ENCODE data around the gene RBX1.

Gene RBX1

GRCh38 chr22:40975366-40975765 lies 24.2 kb downstream of the RBX1 start:
- POLR2A ChIA-PET = interaction anchor here (1.0 kb wide), 1 partner anchor 8 kb away, joined by 3 read pairs; no protein-coding TSS in a partner anchor
- CTCF ChIA-PET = no interaction called here
- no peak for DNase-seq (ENCODE audit: extremely low spot score)

GRCh38 chr22:40976866-40977700 lies 25.9 kb downstream of the RBX1 start:
- POLR2A ChIA-PET = no interaction called here
- CTCF ChIA-PET = no interaction called here

More at GRCh38 chr22:40975366-40975765, 24.2 kb downstream of the RBX1 start:
- TF ChIP-seq NFRKB (IDR thresholded peaks at IDR 0.05) (no peak), ARNT (IDR thresholded peaks at IDR 0.05) (no peak), HDGF (IDR thresholded peaks at IDR 0.05; ENCODE audit: borderline replicate concordance) (no peak), BHLHE40 (IDR thresholded peaks at IDR 0.05; ENCODE audit: borderline replicate concordance) (no peak), ZNF384 (IDR thresholded peaks at IDR 0.05) (no peak), SUZ12 (IDR thresholded peaks at IDR 0.05) (no peak)

GRCh38 chr22:40979198-40979597 lies 28.0 kb downstream of the RBX1 start:
- ChIA-PET CTCF (no interaction called here), POLR2A (interaction anchor here (1.4 kb wide), 1 partner anchor 27 kb away, joined by 5 read pairs; no protein-coding TSS in a partner anchor)
- no peak for DNase-seq (ENCODE audit: extremely low spot score)
- no peak for TF ChIP-seq SP1 (IDR thresholded peaks at IDR 0.05)
- TF ChIP-seq LEF1 (IDR thresholded peaks at IDR 0.05; ENCODE audit: borderline replicate concordance) = no peak

More at GRCh38 chr22:40976866-40977700, 25.9 kb downstream of the RBX1 start:
- TF ChIP-seq CTBP1 (IDR thresholded peaks at IDR 0.05; ENCODE audit: borderline replicate concordance) (no peak), FOXA1 (IDR thresholded peaks at IDR 0.05) (no peak), PKNOX1 (IDR thresholded peaks at IDR 0.05) (no peak), L3MBTL2 (conservative IDR thresholded peaks at IDR 0.05) (no peak), FOXK2 (IDR thresholded peaks at IDR 0.05) (no peak), SP1 (IDR thresholded peaks at IDR 0.05) (no peak), ZNF384 (IDR thresholded peaks at IDR 0.05) (no peak), ELF4 (IDR thresholded peaks at IDR 0.05) (no peak), NFRKB (IDR thresholded peaks at IDR 0.05) (no peak), BHLHE40 (IDR thresholded peaks at IDR 0.05; ENCODE audit: borderline replicate concordance) (no peak), LEF1 (IDR thresholded peaks at IDR 0.05; ENCODE audit: borderline replicate concordance) (no peak), ARNT (IDR thresholded peaks at IDR 0.05) (no peak), TARDBP (IDR thresholded peaks at IDR 0.05) (no peak), HDGF (IDR thresholded peaks at IDR 0.05; ENCODE audit: borderline replicate concordance) (no peak), FOXM1 (IDR thresholded peaks at IDR 0.05; ENCODE audit: borderline replicate concordance) (no peak), SUZ12 (IDR thresholded peaks at IDR 0.05) (no peak)
- DNase-seq (ENCODE audit: extremely low spot score) = no peak

GRCh38 chr22:40979871-40980270 lies 28.7 kb downstream of the RBX1 start:
- TF ChIP-seq NFRKB (IDR thresholded peaks at IDR 0.05) = no peak
- no peak for TF ChIP-seq FOXK2 (IDR thresholded peaks at IDR 0.05)
- POLR2A ChIA-PET = interaction anchor here (1.4 kb wide), 1 partner anchor 28 kb away, joined by 5 read pairs; no protein-coding TSS in a partner anchor
- CTCF ChIA-PET = no interaction called here
- DNase-seq (ENCODE audit: extremely low spot score) = no peak

GRCh38 chr22:40982482-40983385 lies 31.6 kb downstream of the RBX1 start:
- TF ChIP-seq HDGF (IDR thresholded peaks at IDR 0.05; ENCODE audit: borderline replicate concordance) (no peak), LEF1 (IDR thresholded peaks at IDR 0.05; ENCODE audit: borderline replicate concordance) (no peak), FOXM1 (IDR thresholded peaks at IDR 0.05; ENCODE audit: borderline replicate concordance) (no peak), ARNT (IDR thresholded peaks at IDR 0.05) (no peak), L3MBTL2 (conservative IDR thresholded peaks at IDR 0.05) (no peak), BHLHE40 (IDR thresholded peaks at IDR 0.05; ENCODE audit: borderline replicate concordance) (no peak), FOXK2 (IDR thresholded peaks at IDR 0.05) (no peak), FOXA1 (IDR thresholded peaks at IDR 0.05) (no peak), ELF4 (IDR thresholded peaks at IDR 0.05) (no peak), PKNOX1 (IDR thresholded peaks at IDR 0.05) (no peak), TARDBP (IDR thresholded peaks at IDR 0.05) (no peak), ZNF384 (IDR thresholded peaks at IDR 0.05) (no peak), NFRKB (IDR thresholded peaks at IDR 0.05) (no peak), SP1 (IDR thresholded peaks at IDR 0.05) (no peak), CTBP1 (IDR thresholded peaks at IDR 0.05; ENCODE audit: borderline replicate concordance) (no peak), SUZ12 (IDR thresholded peaks at IDR 0.05) (no peak)
- ChIA-PET POLR2A (interaction anchor here (0.7 to 0.9 kb wide), 2 partner anchors 31 to 40 kb away, joined by 3 read pairs; no protein-coding TSS in a partner anchor), CTCF (no interaction called here)
- DNase-seq (ENCODE audit: extremely low spot score) = no peak

- ChIA-PET CTCF (no interaction called here), POLR2A (no interaction called here)
- TF ChIP-seq L3MBTL2 (conservative IDR thresholded peaks at IDR 0.05) = no peak
- no peak for TF ChIP-seq FOXA1 (IDR thresholded peaks at IDR 0.05)
- no peak for TF ChIP-seq PKNOX1 (IDR thresholded peaks at IDR 0.05)
- TF ChIP-seq LEF1 (IDR thresholded peaks at IDR 0.05; ENCODE audit: borderline replicate concordance) = no peak
- TF ChIP-seq SP1 (IDR thresholded peaks at IDR 0.05) = no peak
- TF ChIP-seq ZNF384 (IDR thresholded peaks at IDR 0.05) = no peak
- TF ChIP-seq ELF4 (IDR thresholded peaks at IDR 0.05) = no peak
- no peak for TF ChIP-seq TARDBP (IDR thresholded peaks at IDR 0.05)
- TF ChIP-seq FOXM1 (IDR thresholded peaks at IDR 0.05; ENCODE audit: borderline replicate concordance) = no peak
- TF ChIP-seq ARNT (IDR thresholded peaks at IDR 0.05) = no peak
- TF ChIP-seq SUZ12 (IDR thresholded peaks at IDR 0.05) = no peak
- no peak for TF ChIP-seq HDGF (IDR thresholded peaks at IDR 0.05; ENCODE audit: borderline replicate concordance)
- TF ChIP-seq FOXK2 (IDR thresholded peaks at IDR 0.05) = no peak
- no peak for TF ChIP-seq NFRKB (IDR thresholded peaks at IDR 0.05)
- TF ChIP-seq CTBP1 (IDR thresholded peaks at IDR 0.05; ENCODE audit: borderline replicate concordance) = no peak
- TF ChIP-seq BHLHE40 (IDR thresholded peaks at IDR 0.05; ENCODE audit: borderline replicate concordance) = no peak
- no peak for DNase-seq (ENCODE audit: extremely low spot score)
Observed at GRCh38 chr22:40991298-40991697, 40.1 kb downstream of the RBX1 start.
